Activated effector memory CD4-positive, alpha-beta T cell treated with anti-CD3 and anti-CD28 coated beads, Interleukin-2, amount 50 U/mL, for 16 hours (primary cell): ENCODE measurements around the gene MAG.

Source experiments
- DNase-seq: peaks from one replicate; pipeline ENCODE4 v3.0.0-alpha.2; 2020

The MAG gene

DNA sequence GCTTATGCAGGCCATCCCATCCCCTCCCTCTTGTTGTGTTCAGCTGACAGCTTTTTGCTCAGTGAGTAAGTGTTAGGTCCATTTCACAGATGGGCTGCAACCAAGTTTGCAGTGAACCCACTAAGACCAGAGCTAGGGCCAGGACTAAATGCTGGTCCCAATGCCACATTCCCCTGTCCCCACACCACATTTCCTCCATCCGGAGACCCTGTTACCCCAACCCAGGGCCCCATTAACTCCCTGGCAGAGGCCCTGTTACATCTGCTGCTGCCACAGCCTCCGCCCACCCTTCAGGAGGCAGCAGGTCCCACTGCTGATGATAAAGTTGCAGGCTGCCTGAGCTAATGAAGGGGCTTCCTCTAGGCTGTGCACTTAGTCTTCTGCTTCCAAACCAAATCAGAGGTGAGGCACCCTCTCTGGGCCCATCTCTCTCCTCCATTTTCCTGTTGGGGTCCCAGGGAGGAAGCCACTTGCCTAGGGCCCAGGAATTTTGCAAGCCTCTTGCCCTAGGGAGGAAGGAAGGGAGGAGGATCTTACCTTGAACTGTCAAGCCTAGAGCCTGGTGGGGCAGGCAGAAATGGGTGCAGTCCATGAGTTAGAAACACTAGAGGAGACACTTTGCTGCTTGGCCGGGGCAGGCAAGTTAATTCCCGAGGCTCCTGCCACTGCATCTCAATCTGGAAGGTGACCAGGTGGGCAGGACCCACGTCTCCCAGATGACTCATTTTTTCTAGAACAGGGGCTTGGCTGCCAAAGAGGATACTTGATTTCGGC, 26.6 kb upstream of the MAG start:
- peak; percentile 64 for DNase-seq

DNA sequence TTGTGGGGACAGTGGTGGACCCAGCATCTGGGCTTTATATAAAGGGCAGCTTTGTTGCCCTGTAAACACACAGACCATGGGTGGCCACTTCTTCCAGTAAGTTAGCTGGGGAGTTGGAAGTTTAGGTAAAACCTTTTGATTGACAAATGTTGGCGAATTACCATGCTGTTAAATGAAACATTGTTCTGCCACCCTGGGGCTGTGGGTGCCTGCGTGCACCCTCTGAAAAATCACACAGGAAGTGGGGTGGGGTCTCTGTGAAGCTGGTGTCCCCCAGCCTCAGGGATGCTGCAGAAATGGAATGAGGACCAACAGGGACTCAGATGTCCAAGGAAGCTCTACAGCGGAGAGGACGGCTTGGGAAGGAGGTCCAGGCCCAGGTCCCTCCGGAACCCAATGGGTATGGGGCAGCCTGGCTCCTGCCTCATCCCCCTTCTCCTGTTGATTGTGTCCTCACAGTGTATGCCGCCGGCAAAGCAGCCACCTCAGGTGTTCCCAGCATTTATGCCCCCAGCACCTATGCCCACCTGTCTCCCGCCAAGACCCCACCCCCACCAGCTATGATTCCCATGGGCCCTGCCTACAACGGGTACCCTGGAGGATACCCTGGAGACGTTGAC, 26.0 kb upstream of the MAG start:
- DNase-seq: peak; percentile 58

DNA sequence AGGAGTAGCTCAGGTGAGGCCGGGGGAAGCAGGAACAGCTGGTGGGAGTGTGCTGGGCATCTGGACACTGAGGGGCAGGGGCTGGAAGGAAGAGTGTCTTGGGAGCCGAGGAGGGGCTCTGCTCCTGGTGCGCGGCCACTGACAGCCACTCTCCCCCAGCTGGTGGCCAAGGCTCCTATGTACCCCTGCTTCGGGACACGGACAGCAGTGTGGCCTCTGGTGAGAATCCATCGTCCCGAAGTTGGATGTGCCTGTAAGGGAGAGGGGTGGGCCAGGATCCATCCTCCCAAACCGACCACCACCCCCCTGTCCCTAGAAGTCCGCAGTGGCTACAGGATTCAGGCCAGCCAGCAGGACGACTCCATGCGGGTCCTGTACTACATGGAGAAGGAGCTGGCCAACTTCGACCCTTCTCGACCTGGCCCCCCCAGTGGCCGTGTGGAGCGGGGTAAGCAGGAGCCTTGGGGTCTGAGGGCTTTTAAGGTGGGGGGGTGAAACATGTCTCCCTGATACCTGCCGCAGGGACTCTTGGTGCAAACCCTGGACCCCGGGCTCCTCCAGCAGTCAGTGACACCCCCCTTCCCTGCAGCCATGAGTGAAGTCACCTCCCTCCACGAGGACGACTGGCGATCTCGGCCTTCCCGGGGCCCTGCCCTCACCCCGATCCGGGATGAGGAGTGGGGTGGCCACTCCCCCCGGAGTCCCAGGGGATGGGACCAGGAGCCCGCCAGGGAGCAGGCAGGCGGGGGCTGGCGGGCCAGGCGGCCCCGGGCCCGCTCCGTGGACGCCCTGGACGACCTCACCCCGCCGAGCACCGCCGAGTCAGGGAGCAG, 25.2 kb upstream of the MAG start:
- DNase-seq: peak; percentile 64

DNA sequence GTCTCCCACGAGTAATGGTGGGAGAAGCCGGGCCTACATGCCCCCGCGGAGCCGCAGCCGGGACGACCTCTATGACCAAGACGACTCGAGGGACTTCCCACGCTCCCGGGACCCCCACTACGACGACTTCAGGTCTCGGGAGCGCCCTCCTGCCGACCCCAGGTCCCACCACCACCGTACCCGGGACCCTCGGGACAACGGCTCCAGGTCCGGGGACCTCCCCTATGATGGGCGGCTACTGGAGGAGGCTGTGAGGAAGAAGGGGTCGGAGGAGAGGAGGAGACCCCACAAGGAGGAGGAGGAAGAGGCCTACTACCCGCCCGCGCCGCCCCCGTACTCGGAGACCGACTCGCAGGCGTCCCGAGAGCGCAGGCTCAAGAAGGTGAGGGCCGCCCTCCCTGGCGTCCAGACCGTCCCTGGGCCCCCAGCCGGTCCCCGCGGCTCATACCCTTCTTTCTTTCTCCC, 24.6 kb upstream of the MAG start:
- peak; percentile 81 for DNase-seq

DNA sequence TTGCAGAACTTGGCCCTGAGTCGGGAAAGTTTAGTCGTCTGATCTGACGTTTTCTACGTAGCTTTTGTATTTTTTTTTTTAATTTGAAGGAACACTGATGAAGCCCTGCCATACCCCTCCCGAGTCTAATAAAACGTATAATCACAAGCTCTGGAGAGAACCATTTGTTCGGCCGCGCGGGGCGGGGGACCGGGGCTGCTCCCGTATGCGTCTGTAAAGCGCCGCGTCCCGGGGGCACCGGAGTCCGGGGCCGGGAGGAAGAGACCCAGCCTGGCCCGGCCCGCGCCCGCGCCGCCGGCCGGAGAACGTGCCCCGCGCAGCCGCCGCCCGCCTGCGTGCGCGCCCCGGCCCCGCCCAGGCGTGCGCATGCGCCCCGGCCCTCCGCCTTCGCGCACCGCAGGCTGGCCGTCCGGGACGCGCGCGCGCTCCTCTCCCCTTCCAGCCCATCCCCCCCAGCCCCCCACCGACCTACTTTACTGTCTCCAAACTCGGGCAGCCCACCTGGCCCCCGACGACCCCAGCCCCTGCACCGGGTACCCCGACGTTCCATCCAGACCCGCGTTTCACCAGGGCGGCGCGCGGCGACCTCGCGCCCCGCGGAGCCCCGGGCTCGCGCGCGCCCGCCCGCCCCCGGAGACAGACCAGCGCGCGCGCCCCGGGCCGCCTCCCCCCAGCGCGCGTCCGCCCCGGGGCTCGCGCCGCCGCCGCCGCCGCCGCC, 24.0 kb upstream of the MAG start:
- DNase-seq: peak; percentile 92

DNA sequence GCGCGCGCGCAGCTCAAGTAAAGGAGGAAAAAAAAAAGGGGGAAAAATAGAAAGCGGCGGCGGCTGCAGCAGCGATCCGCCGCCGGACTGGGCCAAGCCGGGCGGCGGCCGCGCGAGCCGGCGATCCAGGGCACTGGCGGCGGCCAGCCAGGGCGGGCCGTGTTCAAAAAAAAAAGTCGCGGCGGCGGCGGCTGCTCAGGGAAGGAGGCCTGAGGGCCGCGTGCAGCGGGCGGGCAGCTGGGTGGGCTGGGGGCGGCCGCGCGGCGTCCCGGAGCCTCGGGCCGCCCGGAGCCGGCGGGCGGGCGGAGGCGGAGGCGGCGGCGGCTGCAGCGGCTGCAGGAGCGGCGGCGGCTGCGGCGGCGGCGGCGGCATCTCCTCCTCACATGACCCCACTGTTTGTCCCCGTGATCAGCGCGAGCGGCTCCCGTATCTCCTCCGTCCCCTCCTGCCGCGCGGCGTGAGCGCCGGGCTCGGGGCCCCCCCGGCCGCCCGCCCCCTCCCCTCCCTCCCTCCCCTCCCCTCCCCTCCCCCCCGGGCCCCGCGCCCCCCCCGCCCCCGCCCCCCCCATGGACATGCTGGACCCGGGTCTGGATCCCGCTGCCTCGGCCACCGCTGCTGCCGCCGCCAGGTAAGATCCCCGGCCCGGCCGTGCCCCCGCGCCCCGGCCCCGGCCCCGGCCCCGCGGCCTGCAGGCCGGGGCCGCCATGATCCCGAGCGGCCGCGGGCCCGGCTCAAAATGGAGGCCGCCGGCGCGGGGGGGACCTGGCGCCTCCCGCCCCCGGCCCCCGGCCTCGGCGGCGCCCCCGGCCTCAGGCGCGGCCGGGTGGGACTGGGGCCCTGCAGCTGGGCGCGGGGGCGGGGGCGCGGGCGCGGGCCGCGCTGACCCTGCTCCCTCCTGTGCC, 23.2 kb upstream of the MAG start, which contains the start of gene USF2:
USF2 (plus strand) TSS at position 427 of the 902 bp plus-strand sequence; CDS start at position 567, 140 bp downstream.
- DNase-seq: peak; percentile 88

DNA sequence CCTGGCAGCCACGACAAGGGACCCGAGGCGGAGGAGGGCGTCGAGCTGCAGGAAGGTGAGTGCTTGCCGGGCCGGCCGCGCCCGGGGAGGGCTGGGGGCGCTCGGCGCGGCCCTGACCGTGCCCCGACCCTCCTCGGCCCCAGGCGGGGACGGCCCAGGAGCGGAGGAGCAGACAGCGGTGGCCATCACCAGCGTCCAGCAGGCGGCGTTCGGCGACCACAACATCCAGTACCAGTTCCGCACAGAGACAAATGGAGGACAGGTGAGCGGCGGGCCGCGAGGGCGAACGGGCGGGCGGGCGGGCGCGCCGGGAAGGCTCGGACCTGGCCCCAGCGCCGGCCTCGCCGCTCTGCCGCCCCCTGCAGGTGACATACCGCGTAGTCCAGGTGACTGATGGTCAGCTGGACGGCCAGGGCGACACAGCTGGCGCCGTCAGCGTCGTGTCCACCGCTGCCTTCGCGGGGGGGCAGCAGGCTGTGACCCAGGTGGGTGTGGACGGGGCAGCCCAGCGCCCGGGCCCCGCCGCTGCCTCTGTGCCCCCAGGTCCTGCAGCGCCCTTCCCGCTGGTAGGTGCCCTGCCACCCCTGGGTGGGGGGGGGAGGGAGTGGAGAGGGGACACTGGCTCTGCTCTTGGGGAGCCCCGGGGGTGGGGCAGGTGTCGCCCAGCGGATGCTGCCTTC, 22.4 kb upstream of the MAG start:
- DNase-seq: peak; percentile 92

DNA sequence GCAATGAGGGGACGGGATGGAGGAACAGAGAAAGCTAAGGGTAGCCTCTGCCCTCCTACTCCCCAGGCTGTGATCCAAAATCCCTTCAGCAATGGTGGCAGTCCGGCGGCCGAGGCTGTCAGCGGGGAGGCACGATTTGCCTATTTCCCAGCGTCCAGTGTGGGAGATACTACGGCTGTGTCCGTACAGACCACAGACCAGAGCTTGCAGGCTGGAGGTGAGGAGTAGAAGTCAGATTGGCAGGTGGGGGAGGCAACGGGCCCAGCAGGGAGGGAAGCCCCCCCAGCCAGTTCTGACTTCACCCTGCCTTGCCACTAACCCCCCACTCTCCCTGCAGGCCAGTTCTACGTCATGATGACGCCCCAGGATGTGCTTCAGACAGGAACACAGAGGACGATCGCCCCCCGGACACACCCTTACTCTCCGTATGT, 21.6 kb upstream of the MAG start:
- no peak for DNase-seq

DNA sequence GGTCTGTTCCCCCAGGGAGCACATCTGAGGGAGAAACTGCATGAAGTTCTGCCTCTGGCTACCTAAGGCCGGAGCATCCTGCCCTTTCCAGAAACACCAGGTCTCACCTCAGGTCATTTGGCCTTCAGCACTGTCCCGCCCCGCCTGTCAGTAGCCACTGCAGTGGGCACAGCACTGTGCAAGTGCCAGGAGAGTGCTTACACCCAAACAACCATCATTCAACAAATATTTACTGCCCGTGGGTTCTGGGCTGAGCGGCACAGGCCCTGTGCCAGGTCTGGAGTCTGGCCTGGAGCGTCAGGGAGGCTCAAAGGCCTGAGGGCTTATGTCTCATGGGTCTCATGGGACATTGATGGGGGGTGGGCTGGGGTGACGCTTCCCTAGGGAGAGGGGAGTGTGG, 20.4 kb upstream of the MAG start:
- DNase-seq: no peak

DNA sequence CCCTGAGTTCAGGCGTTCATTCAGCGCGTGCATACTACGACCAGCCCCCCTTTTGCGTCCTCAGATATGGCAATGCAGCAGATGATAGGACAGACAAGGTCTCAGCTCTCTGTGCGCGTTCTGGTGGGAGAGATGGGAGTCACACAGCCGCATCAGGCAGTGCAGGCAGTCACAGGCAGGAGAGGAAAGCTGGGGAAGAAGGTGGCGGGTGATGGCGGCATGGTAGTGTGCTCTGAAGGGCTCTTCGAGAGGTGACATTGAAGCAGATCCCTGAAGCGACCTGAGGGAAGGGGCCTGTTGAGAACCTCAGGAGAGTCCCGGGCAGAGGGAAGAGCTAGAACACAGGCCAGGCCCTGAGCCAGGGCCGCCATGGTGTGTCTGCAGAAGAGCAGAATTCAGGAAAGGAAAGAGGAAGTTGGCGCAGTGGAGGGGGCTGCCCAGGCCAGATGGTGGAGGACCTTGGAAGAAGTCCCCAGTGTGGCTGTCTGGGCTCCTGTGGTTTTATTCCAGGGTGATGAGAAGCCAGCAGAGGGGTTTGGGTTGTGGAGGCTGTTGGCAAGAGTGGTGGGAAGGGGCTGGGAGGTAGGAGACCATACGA, 19.7 kb upstream of the MAG start:
- DNase-seq: no peak

DNA sequence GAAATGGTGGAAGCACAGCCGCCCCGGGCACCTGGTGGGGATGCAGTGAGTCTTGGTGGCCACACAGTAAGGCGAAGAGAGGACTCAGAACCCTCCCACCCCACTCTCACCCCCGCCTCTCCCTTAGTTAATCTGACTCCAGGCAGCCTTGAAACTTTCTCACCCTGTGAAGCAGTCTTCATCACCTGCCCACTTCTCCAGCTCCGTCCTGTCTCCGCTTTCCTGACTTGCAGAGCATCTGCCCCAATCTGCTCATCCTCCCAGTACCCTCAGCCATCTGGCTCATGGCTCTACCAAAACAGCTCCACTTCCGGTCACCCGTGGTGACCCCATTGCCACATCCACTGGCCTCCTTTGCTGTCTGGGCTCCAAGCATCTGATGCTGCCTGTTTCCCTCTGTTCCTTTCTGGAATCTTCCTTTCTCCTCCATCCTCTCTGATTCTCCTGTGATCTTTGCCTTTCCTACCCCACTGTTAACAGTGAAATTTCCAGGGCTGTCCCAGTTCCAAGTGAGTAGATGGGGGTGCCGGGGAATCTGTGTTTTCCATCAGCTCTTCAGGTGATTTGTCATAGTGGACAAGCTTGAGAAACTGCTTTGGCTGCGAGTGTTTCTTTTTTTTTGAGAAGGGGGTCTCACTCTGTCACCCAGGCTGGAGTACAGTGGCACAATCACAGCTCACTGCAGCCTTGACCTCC, 18.9 kb upstream of the MAG start:
- no peak for DNase-seq

DNA sequence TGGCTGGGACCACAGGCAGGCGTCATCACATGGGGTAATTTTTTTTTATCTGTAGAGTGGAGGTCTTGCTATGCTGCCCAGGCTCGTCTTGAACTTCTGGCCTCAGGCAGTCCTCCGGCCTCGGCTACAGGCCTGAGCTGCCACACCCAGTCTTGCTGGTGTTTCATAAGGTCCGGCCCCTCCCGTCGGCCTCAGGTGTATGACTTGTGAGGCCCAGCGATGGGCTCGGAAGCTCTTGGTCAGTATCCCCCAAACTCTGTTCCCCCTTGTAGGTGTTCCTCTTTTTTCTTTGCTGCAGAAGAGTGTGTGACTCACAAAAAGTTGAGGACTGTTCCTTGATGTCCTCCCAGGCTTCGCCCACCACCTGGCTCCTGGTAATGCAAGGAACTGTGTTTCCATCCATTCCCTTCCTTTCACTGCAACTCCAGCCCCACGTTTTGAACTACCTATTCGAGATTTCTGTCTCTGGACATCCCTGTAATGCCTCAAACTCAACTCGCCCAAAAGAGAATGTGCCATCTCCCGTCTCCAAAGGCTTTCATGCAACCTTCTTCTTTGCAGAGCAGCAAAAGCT, 18.2 kb upstream of the MAG start:
- no peak for DNase-seq

DNA sequence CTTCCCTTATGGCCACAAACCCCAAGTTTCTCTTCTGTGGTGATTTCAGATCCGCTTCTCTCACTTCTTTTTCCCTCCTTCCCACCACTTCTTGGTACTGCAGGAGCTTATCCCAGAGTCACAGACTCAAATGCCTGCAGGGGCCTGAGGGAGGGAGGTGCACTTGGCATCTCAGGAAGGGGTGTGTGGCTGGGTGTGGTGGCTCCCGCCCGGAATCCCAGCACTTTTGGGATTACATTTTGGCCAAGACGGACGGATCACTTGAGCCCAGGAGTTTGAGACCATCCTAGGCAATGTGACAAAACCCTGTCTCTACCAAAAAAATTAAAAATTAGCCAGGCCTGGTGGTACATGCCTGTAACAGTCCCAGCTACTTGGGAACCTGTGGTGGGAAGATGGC, 17.6 kb upstream of the MAG start:
- no peak for DNase-seq

DNA sequence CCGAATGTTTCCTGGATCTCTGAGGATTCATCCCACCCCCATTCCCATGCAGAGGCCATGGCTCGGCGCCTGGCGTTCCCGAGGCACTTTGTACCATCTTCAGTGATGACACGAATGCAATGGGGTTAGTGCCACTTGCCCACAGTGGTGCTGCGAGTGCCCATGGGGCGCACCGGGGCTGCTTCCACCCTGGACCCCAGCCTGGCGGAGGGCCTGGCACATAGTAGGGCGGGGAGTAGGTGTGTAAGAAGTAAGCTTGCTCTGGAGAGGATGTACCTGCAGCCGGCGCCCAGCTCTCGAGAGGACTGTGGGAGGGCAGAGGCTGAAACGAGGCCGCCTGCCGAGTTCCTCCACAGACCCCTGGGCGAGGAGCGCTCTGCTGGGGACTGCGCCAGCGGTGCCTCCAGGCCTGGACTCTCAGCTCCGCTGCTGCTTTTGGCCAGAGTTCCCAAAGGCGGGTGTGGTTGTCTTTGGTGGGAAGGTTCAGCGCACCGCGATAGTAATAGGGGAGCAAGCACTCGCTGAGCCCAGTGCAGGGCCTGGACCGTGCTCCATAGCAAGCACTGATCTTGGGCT, 15.2 kb upstream of the MAG start:
- DNase-seq: no peak

DNA sequence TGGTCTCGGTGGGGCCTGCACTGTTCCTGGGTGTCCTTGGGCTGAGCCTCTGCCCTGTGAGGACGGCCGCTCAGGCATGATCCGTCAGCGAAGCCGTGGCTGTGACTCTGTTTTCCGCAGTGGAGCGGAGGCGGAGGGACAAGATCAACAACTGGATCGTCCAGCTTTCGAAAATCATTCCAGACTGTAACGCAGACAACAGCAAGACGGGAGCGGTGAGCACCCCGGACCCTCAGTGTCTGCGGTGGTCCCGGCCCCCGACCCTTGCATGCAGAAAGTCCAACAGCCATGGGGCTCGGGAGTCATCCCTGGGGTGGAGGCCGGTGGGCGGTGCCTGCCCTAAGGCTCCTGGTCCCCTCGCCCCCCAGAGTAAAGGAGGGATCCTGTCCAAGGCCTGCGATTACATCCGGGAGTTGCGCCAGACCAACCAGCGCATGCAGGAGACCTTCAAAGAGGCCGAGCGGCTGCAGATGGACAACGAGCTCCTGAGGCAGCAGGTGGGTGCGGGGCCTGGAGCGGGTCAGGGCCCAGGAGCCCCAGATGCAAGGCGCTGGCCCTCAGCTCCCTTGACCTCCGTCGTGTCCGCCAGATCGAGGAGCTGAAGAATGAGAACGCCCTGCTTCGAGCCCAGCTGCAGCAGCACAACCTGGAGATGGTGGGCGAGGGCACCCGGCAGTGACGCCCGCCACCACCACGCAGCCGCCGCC, 13.2 kb upstream of the MAG start:
- DNase-seq: no peak

DNA sequence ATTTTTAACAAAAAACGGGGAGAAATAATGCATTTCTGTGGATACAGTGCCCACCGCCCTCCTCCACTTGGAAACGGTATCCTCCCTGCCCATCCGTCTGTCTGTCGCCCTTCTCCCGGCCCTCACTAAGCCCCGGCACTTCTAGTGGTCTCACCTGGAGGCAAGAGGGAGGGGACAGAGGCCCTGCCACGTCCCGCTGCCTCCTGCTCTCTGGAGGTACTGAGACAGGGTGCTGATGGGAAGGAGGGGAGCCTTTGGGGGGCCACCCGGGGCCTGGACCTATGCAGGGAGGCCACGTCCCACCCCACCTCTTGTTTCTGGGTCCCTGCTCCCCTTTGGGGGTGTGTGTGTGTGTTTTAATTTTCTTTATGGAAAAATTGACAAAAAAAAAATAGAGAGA, 12.6 kb upstream of the MAG start:
- no peak for DNase-seq

DNA sequence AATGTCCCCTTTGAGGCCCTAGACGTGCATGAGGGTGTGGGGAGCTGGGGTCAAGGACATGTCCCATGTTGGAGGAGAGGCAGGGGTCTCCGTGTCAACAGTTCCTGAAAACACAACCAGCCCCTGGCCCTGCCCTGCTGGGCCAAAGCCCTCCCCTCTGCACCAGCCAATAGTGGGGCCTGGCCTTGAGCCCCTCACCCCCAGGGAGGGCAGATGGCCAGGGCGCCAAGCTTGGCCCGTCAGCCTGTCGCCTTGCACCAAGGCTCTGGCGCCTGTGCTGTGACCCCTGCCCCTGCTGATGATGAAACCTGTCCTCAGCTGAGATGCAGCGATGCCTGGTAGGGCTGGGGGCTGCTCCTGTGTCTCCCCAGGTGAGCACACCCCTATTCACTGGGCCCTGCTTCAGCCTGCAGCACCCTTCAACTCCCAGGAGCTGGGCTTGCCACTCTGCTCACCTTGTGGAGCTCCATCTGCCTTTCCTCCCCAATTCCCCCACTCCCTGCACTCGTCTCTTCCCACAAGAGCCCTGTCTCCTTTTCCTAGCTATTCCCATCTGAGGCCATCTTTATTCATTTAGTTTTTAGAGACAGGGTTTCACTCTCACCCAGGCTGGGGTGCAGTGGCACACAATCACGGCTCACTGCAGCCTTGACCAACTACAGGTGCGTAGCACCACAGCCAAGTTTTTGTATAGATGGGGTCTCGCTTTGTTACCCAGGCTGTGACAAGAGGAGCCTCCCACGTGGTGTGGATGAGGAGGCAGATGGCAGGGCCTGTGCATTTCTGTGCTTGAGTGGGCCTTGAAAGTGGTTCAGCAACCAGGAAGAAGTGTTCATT, 11.8 kb upstream of the MAG start:
- DNase-seq: no peak

DNA sequence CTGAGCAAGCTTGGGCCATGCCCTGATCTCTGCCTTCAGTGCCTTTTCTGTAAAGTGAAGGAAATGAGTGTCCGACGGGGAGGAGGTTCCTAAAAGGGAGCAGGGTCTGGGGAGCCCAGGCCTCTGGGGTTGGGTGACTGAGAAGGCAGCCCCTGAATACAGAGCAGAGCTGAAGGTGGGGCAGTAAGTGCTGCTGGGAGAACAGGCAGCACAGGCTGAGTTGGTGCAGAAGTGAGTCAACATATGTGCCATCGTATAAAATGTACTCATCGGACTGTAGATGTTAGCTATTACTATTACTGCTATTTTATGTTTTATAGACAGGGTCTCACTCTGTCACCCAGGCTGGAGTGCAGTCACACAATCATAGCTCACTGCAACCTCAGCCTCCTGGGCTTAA, 10.7 kb upstream of the MAG start:
- DNase-seq: no peak
